Measurements from ENCODE around the gene CD69. TPM values are rescaled to one million over a fixed set of nuclear protein-coding genes. Genes with fewer than 3 reads are reported as not detected.

CD69 gene
- polyA plus RNA-seq (2013, experiment 1 of 2), result not detected
- not detected for polyA plus RNA-seq (2013, experiment 2 of 2)

GRCh38 chr12:9760699-9761418, at the start of gene CD69:
Gene CD69 (minus strand): TSS chr12:9760901. CDS start chr12:9760820, 81 bp downstream.
- Histone ChIP-seq H3K27me3 (ENCODE audit: insufficient read depth, low read length) (no peaks in the 10 kb centered on the region), H3K9ac (ENCODE audit: low read depth, low read length) (no peak within 1 kb of the TSS), H3K36me3 (ENCODE audit: insufficient read depth, low read length) (no peaks in the 10 kb centered on the region), H3K4me3 (ENCODE audit: low read length) (no peak within 1 kb of the TSS), H3K4me1 (ENCODE audit: insufficient read depth, low read length) (no peaks in the 10 kb centered on the region), H3K9me3 (ENCODE audit: insufficient read depth, low read depth, low read length) (no peaks in the 10 kb centered on the region), H3K27ac (ENCODE audit: low read depth, low read length) (no peak within 1 kb of the TSS)
- 88% methylated on average over 4 of the region's 6 CpGs for WGBS

DNA sequence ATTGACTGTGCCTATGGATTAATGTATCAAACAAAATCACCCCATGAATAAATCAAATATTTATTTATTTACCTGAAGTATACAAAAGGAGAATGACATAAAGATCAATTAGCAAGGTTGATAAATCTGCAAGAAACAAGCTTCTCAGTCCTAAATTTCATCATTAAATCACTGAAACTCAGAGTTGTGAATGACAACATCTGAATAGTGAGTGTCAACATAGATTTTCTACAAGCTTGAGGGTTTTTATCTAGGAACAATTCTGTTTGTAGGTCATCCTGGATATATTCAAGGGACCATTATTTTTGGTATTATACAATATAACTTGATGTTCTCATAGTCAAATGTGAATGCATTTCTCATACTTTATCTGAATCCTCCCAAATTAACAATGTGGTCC, 49.2 kb upstream of the CD69 start:
- Histone ChIP-seq H3K27me3 (ENCODE audit: insufficient read depth, low read length) (no peaks in the 10 kb centered on the region), H3K9ac (ENCODE audit: low read depth, low read length) (no peak overlapping the region), H3K4me1 (ENCODE audit: insufficient read depth, low read length) (no peaks in the 10 kb centered on the region), H3K27ac (ENCODE audit: low read depth, low read length) (no peak overlapping the region), H3K9me3 (ENCODE audit: insufficient read depth, low read depth, low read length) (no peaks in the 10 kb centered on the region), H3K36me3 (ENCODE audit: insufficient read depth, low read length) (no peaks in the 10 kb centered on the region), H3K4me3 (ENCODE audit: low read length) (no peak overlapping the region)

DNA sequence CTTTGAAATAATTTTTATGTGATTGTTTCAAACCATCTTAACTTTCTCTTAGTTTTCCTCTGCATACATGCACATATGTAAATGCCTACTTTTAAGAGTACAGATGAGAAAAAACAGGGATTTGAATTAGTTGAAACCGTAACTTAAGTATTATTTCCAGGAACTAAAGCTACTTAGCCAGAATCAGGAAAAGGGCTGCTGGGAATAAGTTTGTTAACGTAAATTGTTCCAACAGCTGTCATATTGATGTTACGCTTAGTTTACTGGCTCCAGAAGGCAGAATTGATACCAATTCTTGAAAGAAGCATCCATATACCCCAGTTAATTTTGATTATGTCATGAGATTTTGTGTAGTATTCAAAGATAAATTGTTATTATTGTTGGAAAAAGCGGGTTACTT, 48.6 kb upstream of the CD69 start:
- H3K9me3 ChIP-seq (ENCODE audit: insufficient read depth, low read depth, low read length), result no peaks in the 10 kb centered on the region
- H3K4me1 ChIP-seq (ENCODE audit: insufficient read depth, low read length), result no peaks in the 10 kb centered on the region
- 90% methylated on average over 4 of the region's 4 CpGs for WGBS
- H3K27ac ChIP-seq (ENCODE audit: low read depth, low read length), result no peak overlapping the region
- no peaks in the 10 kb centered on the region for H3K27me3 ChIP-seq (ENCODE audit: insufficient read depth, low read length)
- H3K4me3 ChIP-seq (ENCODE audit: low read length), result no peak overlapping the region
- H3K9ac ChIP-seq (ENCODE audit: low read depth, low read length), result no peak overlapping the region
- no peaks in the 10 kb centered on the region for H3K36me3 ChIP-seq (ENCODE audit: insufficient read depth, low read length)

GRCh38 chr12:9808504-9808903, 47.8 kb upstream of the CD69 start:
- no peak overlapping the region for H3K27ac ChIP-seq (ENCODE audit: low read depth, low read length)
- 64% methylated on average over 3 of the region's 3 CpGs for WGBS
- no peak overlapping the region for H3K4me3 ChIP-seq (ENCODE audit: low read length)
- H3K9me3 ChIP-seq (ENCODE audit: insufficient read depth, low read depth, low read length), result no peaks in the 10 kb centered on the region
- H3K36me3 ChIP-seq (ENCODE audit: insufficient read depth, low read length), result no peaks in the 10 kb centered on the region
- no peak overlapping the region for H3K9ac ChIP-seq (ENCODE audit: low read depth, low read length)
- no peaks in the 10 kb centered on the region for H3K27me3 ChIP-seq (ENCODE audit: insufficient read depth, low read length)
- no peaks in the 10 kb centered on the region for H3K4me1 ChIP-seq (ENCODE audit: insufficient read depth, low read length)

DNA sequence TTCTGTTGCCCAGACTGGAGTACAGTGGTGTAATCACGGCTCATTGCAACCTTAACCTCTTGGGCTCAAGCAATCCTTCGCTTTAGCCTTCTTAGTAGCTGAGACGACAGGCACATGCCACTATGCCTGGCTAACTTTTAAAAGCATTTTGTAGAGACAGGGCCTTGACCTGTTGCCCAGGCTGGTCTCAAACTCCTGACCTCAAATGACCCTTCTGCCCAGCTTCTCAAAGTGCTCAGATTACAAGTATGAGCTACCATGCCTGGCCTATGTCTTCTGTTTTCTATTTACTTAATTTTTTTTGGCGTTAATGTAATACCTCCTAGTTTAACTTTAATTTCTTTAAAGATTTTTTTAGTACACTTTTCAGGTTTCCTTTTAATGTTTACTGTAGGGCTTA, 46.0 kb upstream of the CD69 start:
- H3K4me1 ChIP-seq (ENCODE audit: insufficient read depth, low read length), result no peaks in the 10 kb centered on the region
- H3K27me3 ChIP-seq (ENCODE audit: insufficient read depth, low read length), result no peaks in the 10 kb centered on the region
- no peaks in the 10 kb centered on the region for H3K9me3 ChIP-seq (ENCODE audit: insufficient read depth, low read depth, low read length)
- H3K9ac ChIP-seq (ENCODE audit: low read depth, low read length), result no peak overlapping the region
- no peak overlapping the region for H3K4me3 ChIP-seq (ENCODE audit: low read length)
- no peak overlapping the region for H3K27ac ChIP-seq (ENCODE audit: low read depth, low read length)
- WGBS, result 93% methylated on average over 3 of the region's 4 CpGs
- no peaks in the 10 kb centered on the region for H3K36me3 ChIP-seq (ENCODE audit: insufficient read depth, low read length)

- Histone ChIP-seq H3K27me3 (ENCODE audit: insufficient read depth, low read length) (no peaks in the 10 kb centered on the region), H3K9ac (ENCODE audit: low read depth, low read length) (no peak overlapping the region), H3K27ac (ENCODE audit: low read depth, low read length) (no peak overlapping the region), H3K4me1 (ENCODE audit: insufficient read depth, low read length) (no peaks in the 10 kb centered on the region), H3K9me3 (ENCODE audit: insufficient read depth, low read depth, low read length) (no peaks in the 10 kb centered on the region), H3K36me3 (ENCODE audit: insufficient read depth, low read length) (no peaks in the 10 kb centered on the region), H3K4me3 (ENCODE audit: low read length) (no peak overlapping the region)
- WGBS, result no CpG with 5 or more reads among the region's 2 CpGs
These were observed 45.2 kb upstream of the CD69 start for GRCh38 chr12:9805883-9806282.

DNA sequence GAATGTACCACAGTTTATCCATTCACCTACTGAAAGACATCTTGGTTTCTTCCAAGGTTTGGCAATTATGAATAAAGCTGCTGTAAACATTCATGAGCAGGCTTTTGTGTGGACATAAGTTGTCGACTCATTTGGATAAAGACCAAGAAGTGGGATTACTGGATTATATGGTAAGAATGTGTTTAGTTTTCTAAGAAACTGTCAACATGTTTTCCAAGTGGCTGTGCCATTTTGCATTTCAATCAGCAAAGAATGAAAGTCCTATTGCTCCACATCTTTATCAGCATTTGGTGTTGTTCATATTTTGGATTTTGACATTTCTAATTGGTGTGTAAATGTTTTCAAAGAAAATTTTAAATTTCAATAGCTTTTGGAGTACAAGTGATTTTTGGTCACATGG, 39.3 kb upstream of the CD69 start:
- Histone ChIP-seq H3K27me3 (ENCODE audit: insufficient read depth, low read length) (no peaks in the 10 kb centered on the region), H3K9ac (ENCODE audit: low read depth, low read length) (no peak overlapping the region), H3K9me3 (ENCODE audit: insufficient read depth, low read depth, low read length) (no peaks in the 10 kb centered on the region), H3K4me1 (ENCODE audit: insufficient read depth, low read length) (peaks cover 4% of the 10 kb centered on the region; the same call in 1 of the 2 replicates), H3K27ac (ENCODE audit: low read depth, low read length) (no peak overlapping the region), H3K4me3 (ENCODE audit: low read length) (no peak overlapping the region), H3K36me3 (ENCODE audit: insufficient read depth, low read length) (no peaks in the 10 kb centered on the region)
- 88% methylated on average over 1 of the region's 1 CpG for WGBS

GRCh38 chr12:9797722-9798619, 37.3 kb upstream of the CD69 start:
- Histone ChIP-seq H3K9ac (ENCODE audit: low read depth, low read length) (no peak overlapping the region), H3K27me3 (ENCODE audit: insufficient read depth, low read length) (no peaks in the 10 kb centered on the region), H3K36me3 (ENCODE audit: insufficient read depth, low read length) (no peaks in the 10 kb centered on the region), H3K27ac (ENCODE audit: low read depth, low read length) (no peak overlapping the region), H3K4me3 (ENCODE audit: low read length) (no peak overlapping the region), H3K9me3 (ENCODE audit: insufficient read depth, low read depth, low read length) (no peaks in the 10 kb centered on the region), H3K4me1 (ENCODE audit: insufficient read depth, low read length) (peaks cover 10% of the 10 kb centered on the region; the same call in 1 of the 2 replicates)
- 58% methylated on average over 5 of the region's 7 CpGs for WGBS

GRCh38 chr12:9796971-9797370, 36.3 kb upstream of the CD69 start:
- Histone ChIP-seq H3K36me3 (ENCODE audit: insufficient read depth, low read length) (no peaks in the 10 kb centered on the region), H3K9ac (ENCODE audit: low read depth, low read length) (no peak overlapping the region), H3K9me3 (ENCODE audit: insufficient read depth, low read depth, low read length) (no peaks in the 10 kb centered on the region), H3K27ac (ENCODE audit: low read depth, low read length) (no peak overlapping the region), H3K27me3 (ENCODE audit: insufficient read depth, low read length) (no peaks in the 10 kb centered on the region), H3K4me1 (ENCODE audit: insufficient read depth, low read length) (peaks cover 10% of the 10 kb centered on the region; the same call in 1 of the 2 replicates), H3K4me3 (ENCODE audit: low read length) (no peak overlapping the region)
- 92% methylated on average over 7 of the region's 7 CpGs for WGBS

GRCh38 chr12:9796346-9796745, 35.6 kb upstream of the CD69 start:
- Histone ChIP-seq H3K4me3 (ENCODE audit: low read length) (no peak overlapping the region), H3K4me1 (ENCODE audit: insufficient read depth, low read length) (peaks cover 10% of the 10 kb centered on the region; the same call in 1 of the 2 replicates), H3K27ac (ENCODE audit: low read depth, low read length) (no peak overlapping the region), H3K27me3 (ENCODE audit: insufficient read depth, low read length) (no peaks in the 10 kb centered on the region), H3K9ac (ENCODE audit: low read depth, low read length) (no peak overlapping the region), H3K9me3 (ENCODE audit: insufficient read depth, low read depth, low read length) (no peaks in the 10 kb centered on the region), H3K36me3 (ENCODE audit: insufficient read depth, low read length) (no peaks in the 10 kb centered on the region)
- WGBS, result no CpG with 5 or more reads among the region's 5 CpGs

DNA sequence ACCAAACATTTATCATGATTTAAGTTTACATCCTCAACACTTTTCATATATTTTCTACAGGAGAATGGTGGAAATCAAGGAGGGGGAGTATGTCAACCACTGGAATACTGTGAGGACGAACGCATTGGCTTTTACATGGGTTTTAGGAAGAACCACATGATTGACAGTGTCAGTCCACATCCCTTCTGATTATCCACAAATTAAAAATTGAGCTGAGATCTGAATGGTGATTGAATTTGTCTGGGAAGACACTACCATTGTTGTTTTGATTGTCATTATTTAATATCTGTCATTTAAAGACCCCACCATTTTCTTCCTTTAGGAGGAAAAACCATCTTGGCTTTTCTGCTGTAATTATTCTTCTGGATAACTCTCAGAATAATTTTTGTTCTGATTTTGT, 35.2 kb upstream of the CD69 start:
- no peak overlapping the region for H3K4me3 ChIP-seq (ENCODE audit: low read length)
- no peak overlapping the region for H3K27ac ChIP-seq (ENCODE audit: low read depth, low read length)
- no peaks in the 10 kb centered on the region for H3K27me3 ChIP-seq (ENCODE audit: insufficient read depth, low read length)
- H3K36me3 ChIP-seq (ENCODE audit: insufficient read depth, low read length), result no peaks in the 10 kb centered on the region
- no peak overlapping the region for H3K9ac ChIP-seq (ENCODE audit: low read depth, low read length)
- H3K9me3 ChIP-seq (ENCODE audit: insufficient read depth, low read depth, low read length), result no peaks in the 10 kb centered on the region
- H3K4me1 ChIP-seq (ENCODE audit: insufficient read depth, low read length), result peaks cover 10% of the 10 kb centered on the region; the same call in 1 of the 2 replicates
- 96% methylated on average over 2 of the region's 2 CpGs for WGBS

All from HUES64 (cell line).